Erythroblast (primary cell): ENCODE data around the gene R3HDM2.
"Not testable (repeated sequence)": the region's sequence is repeated elsewhere in the genome, so short reads cannot be mapped to it uniquely, and the experiment has no call there.

Experiments used
- DNase-seq, 2 experiments: peaks; one replicate each; lab custom pipeline; 2025; lab: John Stamatoyannopoulos, UW
- GATA1 ChIP-seq: IDR thresholded peaks from 2 replicates; pipeline ENCODE4 v1.6.1; 2011; ENCODE audit warnings: low read depth, mild to moderate bottlenecking, control low read depth, low read length, moderate library complexity
- POLR2A ChIP-seq: IDR thresholded peaks from 2 replicates; pipeline ENCODE4 v1.6.1; 2011; ENCODE audit warnings: mild to moderate bottlenecking, low read length

The R3HDM2 gene

DNA sequence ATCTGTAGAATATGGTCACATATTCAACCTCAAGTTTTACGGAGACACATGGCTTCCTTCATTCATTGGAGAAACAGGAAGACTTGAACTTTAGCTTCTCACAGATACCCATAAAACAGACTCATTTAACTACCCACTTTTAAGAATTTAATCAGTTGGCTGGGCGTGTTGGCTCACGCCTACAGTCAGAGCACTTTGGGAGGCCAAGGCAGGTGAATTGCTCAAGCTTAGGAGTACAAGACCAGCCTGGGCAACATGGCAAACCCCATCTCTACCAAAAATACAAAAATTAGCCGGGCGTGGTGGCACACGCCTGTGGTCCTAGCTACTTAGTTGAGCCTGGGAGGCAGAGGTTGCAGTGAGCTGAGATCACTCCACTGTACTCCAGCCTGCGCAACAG is 115.2 kb downstream of the R3HDM2 start:
- no peak for TF ChIP-seq GATA1
- no peak for TF ChIP-seq POLR2A
- no peak for DNase-seq

DNA sequence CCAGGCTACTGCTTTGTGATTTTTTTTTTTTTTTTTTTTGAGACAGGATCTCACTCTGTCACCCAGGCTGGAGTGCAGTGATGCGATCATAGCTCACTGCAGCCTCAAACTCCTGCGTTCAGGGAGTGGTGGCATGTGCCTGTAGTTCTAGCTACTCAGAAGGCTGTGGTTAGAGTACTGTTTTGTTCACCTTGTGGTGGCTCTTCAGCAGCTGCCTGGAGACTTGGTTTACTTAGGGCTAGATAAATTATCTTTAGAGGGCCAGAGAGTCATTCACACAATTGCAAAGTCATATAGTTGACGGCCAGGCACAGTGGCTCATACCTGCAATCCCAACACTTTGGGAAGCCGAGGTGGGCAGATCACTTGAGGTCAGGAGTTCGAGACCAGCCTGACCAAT is 118.6 kb downstream of the R3HDM2 start:
- not testable (repeated sequence) for DNase-seq

DNA sequence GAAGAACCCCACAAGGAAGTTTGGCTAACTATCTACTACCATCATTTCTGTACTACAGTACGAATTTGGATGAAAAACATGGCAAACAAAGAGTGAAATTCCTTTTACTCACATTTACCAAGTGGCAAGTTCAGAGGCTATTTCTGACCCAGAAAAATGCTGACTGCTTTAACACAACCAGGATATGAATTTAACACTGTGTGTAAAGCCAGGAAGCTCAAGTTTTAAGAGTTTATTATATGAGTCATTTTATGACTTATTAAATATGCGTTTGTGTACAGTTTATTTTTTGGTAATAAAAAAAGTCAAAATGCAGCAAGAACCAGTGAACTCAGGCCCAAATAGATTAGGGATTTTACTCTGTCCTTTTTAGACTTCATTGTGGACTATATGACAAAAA is 121.4 kb downstream of the R3HDM2 start:
- TF ChIP-seq GATA1 (no peak), POLR2A (no peak)
- DNase-seq, result no peak

DNA sequence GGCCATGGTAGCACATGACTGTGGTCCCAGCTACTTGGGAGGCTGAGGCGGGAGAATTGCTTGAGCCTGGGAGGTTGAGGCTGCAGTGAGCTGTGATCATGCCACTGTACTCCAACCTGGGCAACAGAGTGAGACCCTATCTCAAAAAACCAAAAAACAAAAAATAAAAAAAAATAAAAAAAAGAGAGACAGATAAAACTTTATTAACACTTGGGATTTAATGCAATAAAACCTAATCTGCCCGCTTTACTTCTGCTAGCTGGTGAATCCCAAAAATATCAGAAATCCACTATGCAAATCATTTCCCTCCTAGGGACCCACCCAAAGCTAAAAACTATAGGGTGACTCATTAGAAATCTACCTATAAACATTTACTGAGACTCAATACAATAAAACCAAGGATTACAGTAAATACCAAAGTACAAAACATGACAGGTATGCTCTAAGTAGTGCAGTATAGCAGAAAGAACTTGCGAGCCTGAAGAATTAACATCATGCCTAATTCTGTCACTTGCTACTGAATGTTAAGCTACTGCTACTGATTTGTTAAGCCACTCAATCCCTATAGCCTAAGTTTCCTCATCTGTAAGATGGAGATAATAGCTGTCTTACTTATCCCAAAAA is 129.8 kb downstream of the R3HDM2 start:
- TF ChIP-seq GATA1 (no peak), POLR2A (no peak)
- DNase-seq, result no peak

DNA sequence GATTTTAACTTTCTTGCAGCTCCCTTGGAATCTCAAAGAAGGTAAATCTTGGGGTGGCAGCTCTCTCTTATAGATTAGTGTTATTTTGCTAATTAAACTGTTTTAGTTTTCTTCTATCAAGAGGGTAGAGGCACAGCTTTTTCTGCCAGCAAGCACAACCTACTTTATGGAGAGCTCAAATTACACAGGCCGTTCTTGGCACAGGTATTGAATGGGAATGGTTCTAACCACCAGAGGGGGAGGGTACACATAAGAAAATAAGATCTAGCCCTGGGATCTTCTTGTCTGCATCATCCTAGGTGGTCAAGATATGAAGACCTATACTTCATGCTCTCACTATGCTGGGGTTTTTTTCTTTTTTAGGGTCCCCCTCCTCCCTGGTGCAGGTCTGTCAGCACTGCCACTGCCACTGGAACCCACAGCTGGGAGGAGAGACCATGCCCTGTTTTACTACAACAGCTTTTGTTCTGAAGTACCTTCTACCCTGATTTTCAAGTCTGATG is 131.3 kb downstream of the R3HDM2 start:
- no peak for DNase-seq
- TF ChIP-seq GATA1, result no peak
- TF ChIP-seq POLR2A, result no peak

DNA sequence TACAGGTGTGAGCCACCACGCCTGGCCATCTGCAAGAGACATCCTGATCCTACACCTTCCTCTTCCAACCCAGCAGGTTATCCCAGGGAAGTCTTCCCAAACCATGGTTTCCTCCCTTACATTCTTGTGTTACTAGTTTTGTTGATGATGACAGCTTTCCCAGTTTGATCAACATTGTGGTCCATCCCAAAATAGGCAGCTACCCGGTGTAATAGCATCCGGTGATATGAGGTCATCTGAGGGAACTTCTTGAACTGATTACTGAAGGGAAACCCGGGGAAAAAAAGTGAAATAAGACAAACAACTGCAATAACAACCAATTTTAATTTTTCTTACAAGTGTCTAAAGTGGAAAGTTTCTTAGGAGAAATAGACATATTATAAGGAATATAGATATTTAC is 134.6 kb downstream of the R3HDM2 start:
- TF ChIP-seq GATA1 (no peak), POLR2A (no peak)

DNA sequence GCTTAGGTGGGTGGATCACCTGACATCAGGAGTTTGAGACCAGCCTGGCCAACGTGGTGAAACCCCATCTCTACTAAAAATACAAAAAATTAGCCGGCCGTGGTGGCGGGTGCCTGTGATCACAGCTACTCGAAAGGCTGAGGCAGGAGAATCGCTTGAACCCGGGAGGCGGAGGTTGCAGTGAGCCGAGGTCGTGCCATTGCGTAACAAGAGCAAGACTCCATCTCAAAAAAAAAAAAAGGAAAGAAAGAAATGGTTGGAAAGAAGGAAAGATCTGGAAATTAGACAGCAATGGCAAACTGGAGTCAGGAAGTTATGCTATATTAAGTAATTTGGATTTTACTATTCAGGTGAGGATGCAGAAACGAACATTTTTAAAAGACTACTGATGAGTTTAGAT is 148.8 kb downstream of the R3HDM2 start:
- DNase-seq, result not testable (repeated sequence)

More for the DNA sequence above, 134.6 kb downstream of the R3HDM2 start:
- DNase-seq, result no peak

DNA sequence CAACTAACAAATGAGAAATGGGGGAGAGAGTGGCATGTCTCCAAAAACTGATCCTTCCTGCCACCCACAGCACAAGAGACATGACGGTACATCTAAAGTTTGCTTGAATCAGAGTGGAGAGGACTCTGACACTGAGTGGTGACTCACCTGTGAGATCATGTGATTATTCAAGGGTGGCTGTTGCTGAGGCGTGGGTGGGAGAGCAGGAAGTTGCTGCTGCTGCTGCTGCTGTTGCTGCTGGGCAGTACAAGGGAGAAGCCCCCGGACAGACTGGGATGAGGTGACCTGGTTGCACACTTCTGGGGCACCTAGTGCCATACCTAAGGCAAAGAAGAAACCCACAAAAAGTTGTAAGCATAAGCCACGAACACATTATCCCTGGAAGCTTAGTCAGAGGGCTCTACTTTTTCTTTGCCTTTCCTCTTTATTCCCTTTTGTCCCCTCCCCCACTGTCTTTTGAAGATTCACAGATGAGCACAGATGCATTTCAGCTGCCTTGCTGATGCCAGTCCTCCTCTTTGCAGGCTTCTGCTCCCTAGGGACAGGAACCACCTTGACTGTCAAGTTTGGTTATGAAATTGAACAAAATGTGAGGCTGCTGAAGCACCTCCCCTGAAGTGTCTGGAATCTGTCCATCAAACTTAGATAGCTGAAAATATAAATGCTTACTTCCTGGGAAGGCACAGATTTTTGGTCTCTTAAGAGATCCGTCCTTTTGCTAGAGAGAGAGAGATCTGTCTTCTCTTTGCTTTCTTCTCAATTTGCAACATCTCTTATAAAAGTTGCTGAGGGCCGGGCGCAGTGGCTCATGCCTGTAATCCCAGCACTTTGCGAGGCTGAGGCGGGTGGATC is 150.4 kb downstream of the R3HDM2 start:
- TF ChIP-seq GATA1 (no peak), POLR2A (no peak)
- peak; percentile 7 to 61 for DNase-seq

DNA sequence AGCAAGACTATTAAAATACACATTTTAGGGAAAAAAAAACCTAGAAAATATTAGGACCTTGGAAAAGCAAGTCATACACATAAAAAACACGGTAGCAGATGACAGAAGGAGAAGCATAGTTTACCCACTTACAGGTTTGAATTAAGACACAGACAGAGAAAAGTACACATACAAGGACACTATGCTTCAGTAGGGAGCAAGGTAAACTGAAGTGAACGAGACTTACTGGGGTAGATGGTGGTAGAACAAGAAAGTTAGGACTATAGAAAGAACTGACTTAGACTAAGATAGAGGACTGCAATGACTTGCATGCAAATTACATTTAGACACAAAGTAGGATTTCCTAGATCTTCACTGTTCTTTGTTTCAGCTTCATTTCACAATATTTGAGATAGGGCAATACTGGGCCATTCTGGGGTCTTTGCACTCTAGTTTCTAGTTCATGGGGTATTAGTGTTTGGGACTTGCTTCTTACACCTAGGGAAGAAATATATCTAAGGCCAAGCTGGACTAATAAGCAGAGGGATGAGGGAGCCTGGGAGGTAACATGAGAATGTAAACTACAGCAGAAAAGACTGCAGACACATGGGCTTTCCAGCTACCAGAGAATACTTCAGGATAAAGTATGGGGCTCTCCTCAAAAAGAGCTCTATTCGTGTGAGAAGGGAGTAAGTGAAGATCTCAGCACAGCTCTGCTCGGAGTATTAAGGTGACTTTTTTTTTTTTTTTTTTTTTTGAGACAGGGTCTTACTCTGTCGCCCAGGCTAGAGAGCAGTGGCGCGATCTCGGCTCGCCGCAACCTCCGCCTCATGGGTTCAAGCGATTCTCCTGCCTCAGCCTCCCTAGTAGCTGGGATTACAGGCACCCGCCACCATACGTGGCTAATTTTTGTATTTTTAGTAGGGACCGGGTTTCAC is 152.1 kb downstream of the R3HDM2 start:
- no peak for DNase-seq
- no peak for TF ChIP-seq POLR2A

DNA sequence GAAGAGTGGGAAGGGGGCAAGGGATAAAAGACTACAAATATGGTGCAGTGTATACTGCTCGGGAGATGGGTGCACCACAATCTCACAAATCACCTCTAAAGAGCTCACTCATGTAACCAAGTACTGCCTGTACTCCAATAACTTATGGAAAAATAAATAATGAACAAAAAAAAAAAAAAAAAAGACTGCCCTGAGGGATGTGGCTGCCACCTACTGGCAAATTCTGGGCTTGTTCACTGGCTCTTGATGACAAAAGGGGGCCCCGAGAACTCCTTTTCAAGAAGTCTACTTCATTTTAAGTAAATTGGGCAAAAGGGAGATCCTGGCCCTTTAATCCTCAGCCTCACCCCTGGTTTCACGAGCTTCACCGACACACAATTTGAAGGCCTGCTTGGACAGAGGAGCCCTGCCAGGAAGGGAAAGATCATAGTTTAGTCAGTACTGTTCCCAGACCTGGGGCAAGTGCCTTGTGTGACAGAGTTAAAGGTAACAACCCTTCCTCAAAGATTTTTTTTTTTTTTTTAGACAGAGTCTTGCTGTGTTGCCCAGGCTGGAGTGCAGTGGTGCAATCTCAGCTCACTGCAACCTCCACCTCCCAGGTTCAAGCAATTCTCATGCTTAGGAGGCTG is 153.8 kb downstream of the R3HDM2 start:
- no peak for TF ChIP-seq POLR2A
- no peak for TF ChIP-seq GATA1
- DNase-seq, result peak; percentile 26 to 32

DNA sequence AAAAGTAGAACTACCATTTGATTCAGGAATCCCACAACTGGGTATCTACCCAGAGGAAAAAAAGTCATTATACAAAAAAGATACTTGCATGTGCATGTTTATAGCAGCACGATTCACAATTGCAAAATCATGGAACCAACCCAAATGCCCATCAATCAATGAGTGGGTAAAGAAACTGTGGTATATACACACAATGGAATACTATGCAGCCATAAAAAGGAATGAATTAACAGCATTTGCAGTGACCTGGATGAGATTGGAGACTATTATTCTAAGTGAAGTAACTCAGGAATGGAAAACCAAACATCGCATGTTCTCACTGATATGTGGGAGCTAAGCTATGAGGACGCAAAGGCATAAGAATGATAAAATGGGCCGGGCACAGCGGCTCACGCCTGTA is 154.6 kb downstream of the R3HDM2 start:
- DNase-seq, result not testable (repeated sequence)

DNA sequence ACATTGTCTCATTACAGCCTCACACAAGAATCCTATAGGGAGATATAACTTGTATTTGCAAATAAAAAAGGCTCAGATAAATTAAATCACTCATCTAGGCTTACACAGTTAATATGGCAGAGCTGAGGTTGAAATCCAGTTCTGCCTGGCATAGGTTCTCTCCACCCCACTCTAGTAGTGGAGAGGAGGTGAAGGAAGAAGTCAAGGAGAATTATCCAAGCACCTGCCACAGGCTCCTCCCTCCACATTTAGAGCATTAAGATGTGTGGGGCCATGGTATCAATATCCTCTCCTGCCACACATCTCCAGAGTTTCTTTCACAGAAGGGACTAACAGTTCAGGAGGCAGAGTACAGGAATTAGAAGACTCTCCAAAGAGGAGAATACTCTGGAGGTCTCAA is 157.3 kb downstream of the R3HDM2 start:
- TF ChIP-seq POLR2A (no peak), GATA1 (no peak)
- no peak for DNase-seq

DNA sequence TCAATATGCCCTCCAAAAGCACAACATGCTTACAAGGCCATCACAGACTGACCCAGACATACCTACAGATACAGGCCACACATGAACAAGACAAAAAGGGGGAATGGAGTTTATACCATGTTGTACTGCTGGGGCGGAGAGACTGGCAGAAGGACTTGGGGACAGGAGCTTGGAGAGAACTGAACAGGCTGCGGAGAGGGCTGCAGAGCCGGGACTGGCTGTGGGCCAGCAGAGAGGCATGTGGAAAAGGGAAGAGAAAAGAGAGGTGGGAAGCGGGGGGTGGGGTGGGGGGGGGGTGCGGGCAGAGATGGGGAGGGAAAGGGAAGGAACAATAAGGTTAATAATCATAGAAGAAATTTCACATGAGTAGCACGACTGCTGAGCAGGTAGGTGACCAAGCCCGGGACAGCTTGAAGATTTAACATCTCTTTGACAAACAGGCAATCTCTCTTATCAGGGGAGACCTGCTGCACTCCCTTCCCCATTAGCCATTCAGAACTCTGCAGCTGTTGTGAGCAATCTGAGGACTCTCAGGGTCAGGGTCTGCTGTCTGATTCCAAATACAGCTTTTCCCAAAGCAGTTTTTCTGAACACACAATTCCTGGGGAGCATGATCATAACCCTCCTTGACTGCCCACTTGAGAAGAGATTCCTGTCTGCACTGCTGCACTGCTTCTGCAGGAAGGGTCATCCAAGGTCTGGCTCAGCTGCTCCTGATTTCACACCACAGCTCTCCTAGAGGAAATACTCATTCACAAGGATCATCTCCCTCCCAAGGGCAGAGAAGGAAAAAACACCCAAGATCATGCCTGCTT is 158.3 kb downstream of the R3HDM2 start:
- no peak for DNase-seq
- TF ChIP-seq POLR2A (no peak), GATA1 (no peak)
